Bronchus fibroblast of lung (primary cell): Measurements from ENCODE around the gene KLHL15. TPM values are rescaled to one million over a fixed set of nuclear protein-coding genes. Genes with fewer than 3 reads are reported as not detected.

Source experiments
- total RNA-seq: library from RNA; depleted of rRNA; stranded (reverse); fragments of >200 nt; gene quantifications from 2 replicates; pipeline ENCODE4 v1.2.3, GENCODE V29; 2015

KLHL15 gene
- 2.4 and 3.4 TPM in 2 replicates for total RNA-seq

GRCh38 chrX:24027086-24027485 lies at the start of gene KLHL15:
Gene KLHL15 (minus strand): TSS chrX:24027186. CDS start chrX:24006693, 20,493 bp downstream.

GRCh38 chrX:24054182-24055042 lies 27.4 kb upstream of the KLHL15 start, which contains the start of gene EIF2S3:
Gene EIF2S3 (plus strand): TSS chrX:24054956. CDS start chrX:24054969, 13 bp downstream.

Other genes starting within 250 kb of the KLHL15 start
- 48.2 and 66.7 TPM in 2 replicates for gene SAT1, start 244.0 kb downstream of the KLHL15 start, total RNA-seq
- 20.5 and 23.0 TPM in 2 replicates for gene APOO, start 119.2 kb downstream of the KLHL15 start, total RNA-seq
- not detected in 2 replicates for gene CXorf58, start 119.2 kb downstream of the KLHL15 start, total RNA-seq
- 131 and 139 TPM in 2 replicates for gene EIF2S3, start 27.8 kb upstream of the KLHL15 start, total RNA-seq
- 14.4 and 18.5 TPM in 2 replicates for gene ZFX, start 122.5 kb upstream of the KLHL15 start, total RNA-seq